AG04450 (cell line): Measurements from ENCODE around the gene LINGO4. TPM values are rescaled to one million over a fixed set of nuclear protein-coding genes. Genes with fewer than 3 reads are reported as not detected.

Source experiments
- CTCF ChIA-PET: fragments of 300-600, 350-600 bp; formaldehyde crosslinking; extraction: SDS; loops from one replicate; lab custom pipeline; 2022; ENCODE audit warnings: antibody characterized with exemption, inconsistent platforms; lab: Charles Lee
- POLR2A ChIA-PET: fragments of 350-600 bp; formaldehyde crosslinking; extraction: SDS; loops from one replicate; lab custom pipeline; 2021; ENCODE audit warnings: antibody characterized with exemption, inconsistent platforms; lab: Yijun Ruan, JAX
- DNase-seq: peaks from one replicate; pipeline ENCODE4 v3.0.0-alpha.2; 2011; ENCODE audit warnings: low read depth, low spot score
- H3K27ac ChIP-seq: one replicate; pipeline ENCODE4 v1.5.1; 2012; ENCODE audit warnings: low read depth, low read length, control low read depth
- H3K27me3 ChIP-seq: one replicate; pipeline ENCODE4 v1.6.0; 2012; ENCODE audit warnings: low read length; ENCODE audit not compliant: control insufficient read depth, insufficient read depth
- H3K4me3 ChIP-seq: 2 replicates; pipeline ENCODE4 v1.5.1; 2011; ENCODE audit warnings: mild to moderate bottlenecking, low read depth, low read length, control low read depth
- H3K9me3 ChIP-seq: 2 replicates; pipeline ENCODE4 v1.5.1; 2012; ENCODE audit warnings: low read length; ENCODE audit not compliant: control insufficient read depth, insufficient read depth
- polyA plus RNA-seq: library from polyadenylated mRNA; depleted of rRNA; stranded (reverse); fragments of >200 nt; gene quantifications from 2 replicates; pipeline ENCODE4 v1.2.3, GENCODE V29; 2011; rRNA removed
- small RNA-seq: library from RNA; depleted of rRNA; stranded (forward); fragments of <200 nt; gene quantifications from one replicate; pipeline ENCODE3, GENCODE V24; 2012; ENCODE audit warnings: low read depth; ENCODE audit not compliant: insufficient read length
- TF ChIP-seq, protein P1 (sequence below): IDR thresholded peaks from 2 replicates; pipeline ENCODE4 v1.5.1; 2011; ENCODE audit warnings: low read depth, low read length, control low read depth, inconsistent platforms

The LINGO4 gene
- polyA plus RNA-seq, 1 experiment = not detected

DNA sequence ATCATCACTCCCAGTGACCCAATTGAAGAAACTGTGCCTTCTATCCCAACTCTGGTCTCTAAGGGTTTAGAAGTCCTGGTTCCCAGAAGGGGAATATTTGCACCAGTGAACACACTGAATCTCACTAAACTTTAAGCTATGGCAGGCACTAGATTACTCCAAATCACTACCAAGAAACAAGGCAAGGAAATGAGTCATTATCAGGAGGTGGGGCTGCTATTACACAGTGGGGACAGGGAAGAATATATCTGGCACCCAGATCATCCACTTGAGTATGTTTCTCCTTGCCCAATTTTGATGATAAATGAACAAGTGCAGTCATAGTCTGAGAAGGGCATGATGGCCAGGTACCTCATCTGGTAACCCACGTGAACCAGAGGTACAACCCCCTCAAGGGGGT lies 48.9 kb downstream of the LINGO4 start:
- ChIA-PET POLR2A (no interaction called here), CTCF (interaction anchor here (0.9 to 1.0 kb wide), 2 partner anchors 21 to 63 kb away, joined by 3 to 4 read pairs; no protein-coding TSS in a partner anchor)
- Histone ChIP-seq H3K4me3 (no peak overlapping the region), H3K27me3 (no peaks in the 10 kb centered on the region), H3K27ac (no peak overlapping the region), H3K9me3 (no peaks in the 10 kb centered on the region)
- DNase-seq = no peak
- TF ChIP-seq, protein P1, sequence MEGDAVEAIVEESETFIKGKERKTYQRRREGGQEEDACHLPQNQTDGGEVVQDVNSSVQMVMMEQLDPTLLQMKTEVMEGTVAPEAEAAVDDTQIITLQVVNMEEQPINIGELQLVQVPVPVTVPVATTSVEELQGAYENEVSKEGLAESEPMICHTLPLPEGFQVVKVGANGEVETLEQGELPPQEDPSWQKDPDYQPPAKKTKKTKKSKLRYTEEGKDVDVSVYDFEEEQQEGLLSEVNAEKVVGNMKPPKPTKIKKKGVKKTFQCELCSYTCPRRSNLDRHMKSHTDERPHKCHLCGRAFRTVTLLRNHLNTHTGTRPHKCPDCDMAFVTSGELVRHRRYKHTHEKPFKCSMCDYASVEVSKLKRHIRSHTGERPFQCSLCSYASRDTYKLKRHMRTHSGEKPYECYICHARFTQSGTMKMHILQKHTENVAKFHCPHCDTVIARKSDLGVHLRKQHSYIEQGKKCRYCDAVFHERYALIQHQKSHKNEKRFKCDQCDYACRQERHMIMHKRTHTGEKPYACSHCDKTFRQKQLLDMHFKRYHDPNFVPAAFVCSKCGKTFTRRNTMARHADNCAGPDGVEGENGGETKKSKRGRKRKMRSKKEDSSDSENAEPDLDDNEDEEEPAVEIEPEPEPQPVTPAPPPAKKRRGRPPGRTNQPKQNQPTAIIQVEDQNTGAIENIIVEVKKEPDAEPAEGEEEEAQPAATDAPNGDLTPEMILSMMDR = no peak

Small RNA genes within 50 kb of the gene (small RNA-seq; reads per million reads assigned to genes)
- not detected for gene RF00019

Other genes with a start within 250 kb of the LINGO4 start
- 22.4 and 23.8 TPM in 2 replicates for gene SNX27, start 193.4 kb downstream of the LINGO4 start, polyA plus RNA-seq
- not detected in 2 replicates for gene CELF3, start 88.6 kb downstream of the LINGO4 start, polyA plus RNA-seq
- gene RIIAD1, start 83.9 kb downstream of the LINGO4 start, polyA plus RNA-seq = not detected in 2 replicates
- 93.4 and 98.6 TPM in 2 replicates for gene MRPL9, start 41.9 kb downstream of the LINGO4 start, polyA plus RNA-seq
- 0.91 and 1.0 TPM in 2 replicates for gene TDRKH, start 14.9 kb downstream of the LINGO4 start, polyA plus RNA-seq
- not detected in 2 replicates for gene RORC, start 26.4 kb upstream of the LINGO4 start, polyA plus RNA-seq
- gene C2CD4D, start 34.4 kb upstream of the LINGO4 start, polyA plus RNA-seq = not detected in 2 replicates
- gene THEM5, start 48.3 kb upstream of the LINGO4 start, polyA plus RNA-seq = not detected in 2 replicates
- gene THEM4, start 104.1 kb upstream of the LINGO4 start, polyA plus RNA-seq = 20.3 and 24.8 TPM in 2 replicates
- gene S100A10, start 188.4 kb upstream of the LINGO4 start, polyA plus RNA-seq = 188 and 200 TPM in 2 replicates
- gene S100A11, start 231.6 kb upstream of the LINGO4 start, polyA plus RNA-seq = 693 and 1,000 TPM in 2 replicates